ENCODE data around the gene TH.

TH gene

DNA sequence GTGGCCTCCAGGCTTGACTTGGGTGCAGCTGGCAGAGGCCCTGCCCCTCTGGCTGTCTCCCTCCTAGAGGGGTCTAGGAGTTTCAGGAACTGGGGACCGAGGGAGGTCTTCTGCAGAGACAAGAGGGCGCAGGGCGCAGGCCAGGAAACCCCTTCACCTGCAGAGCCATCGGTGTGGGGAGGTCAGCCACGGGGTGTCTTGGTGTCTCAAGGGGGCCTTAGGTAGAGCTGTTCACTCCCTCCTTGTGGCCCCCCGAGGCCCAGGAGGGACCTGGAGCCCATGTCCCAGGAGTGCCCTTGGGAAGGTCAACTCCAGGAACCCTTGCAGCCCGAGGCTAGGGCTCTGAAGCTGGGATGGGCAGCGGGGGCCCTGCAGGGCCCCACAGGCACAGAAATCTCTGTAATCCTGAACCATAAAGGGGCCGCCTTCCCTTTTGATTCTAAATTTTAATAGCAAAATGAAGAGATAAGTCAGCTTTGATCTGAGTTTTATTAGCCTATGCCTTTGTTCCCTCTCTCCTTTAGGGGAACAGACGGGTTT lies 31.4 kb upstream of the TH start:
- H3K4me3 ChIP-seq (ENCODE audit: low read depth, low read length): no peak overlapping the region
- no peak for TF ChIP-seq CTCF (IDR thresholded peaks at IDR 0.05; ENCODE audit: low read depth, low read length)

- TF ChIP-seq CTCF (IDR thresholded peaks at IDR 0.05; ENCODE audit: low read depth, low read length): no peak
- no peak overlapping the region for H3K4me3 ChIP-seq (ENCODE audit: low read depth, low read length)
Measured at GRCh38 chr11:2202071-2202899, 30.7 kb upstream of the TH start.

DNA sequence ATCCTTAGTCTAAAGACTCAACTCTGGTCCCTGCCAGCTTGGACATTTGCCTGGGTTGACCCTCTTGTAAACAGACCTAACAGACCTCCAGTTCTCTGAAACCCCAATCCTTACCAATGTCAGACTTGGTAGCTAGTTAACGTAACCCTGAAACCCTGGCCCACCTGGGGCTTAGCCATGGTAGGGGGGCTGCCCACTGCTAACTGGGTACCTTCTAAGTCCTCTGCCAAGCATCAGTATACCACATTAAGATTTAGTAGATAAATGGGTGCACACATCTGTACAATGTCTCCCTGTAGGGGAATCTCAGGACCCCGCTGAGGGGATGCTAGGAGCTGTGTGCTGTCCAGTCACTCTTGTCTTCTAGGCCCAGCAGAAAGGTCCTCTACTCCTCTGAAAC lies 29.9 kb upstream of the TH start:
- no peak overlapping the region for H3K4me3 ChIP-seq (ENCODE audit: low read depth, low read length)
- TF ChIP-seq CTCF (IDR thresholded peaks at IDR 0.05; ENCODE audit: low read depth, low read length): no peak

DNA sequence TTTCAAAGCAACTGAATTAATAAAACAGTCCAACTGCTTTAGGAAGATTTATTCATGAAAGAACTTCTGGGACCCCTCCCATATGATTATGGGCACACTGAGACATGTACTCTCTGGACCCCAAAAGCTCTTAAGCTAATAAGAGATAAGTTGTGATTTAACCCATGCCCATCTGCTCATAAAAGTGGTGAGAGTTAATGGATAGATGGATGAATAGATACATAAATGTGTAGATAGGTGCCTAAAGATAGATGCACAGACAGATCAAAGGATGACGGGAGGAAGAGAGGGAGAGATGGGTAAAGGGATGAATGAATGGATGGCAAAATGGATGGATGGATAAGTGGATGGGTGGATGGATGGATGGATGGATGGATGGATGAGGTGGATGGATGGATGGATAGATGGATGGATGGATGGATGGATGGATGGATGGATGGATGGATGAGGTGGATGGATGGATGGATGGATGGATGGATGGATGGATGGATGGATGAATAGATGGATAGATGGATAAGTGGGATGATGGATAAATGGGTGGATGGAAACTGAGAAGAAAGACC lies 29.4 kb upstream of the TH start:
- no peak overlapping the region for H3K4me3 ChIP-seq (ENCODE audit: low read depth, low read length)
- no peak for TF ChIP-seq CTCF (IDR thresholded peaks at IDR 0.05; ENCODE audit: low read depth, low read length)

DNA sequence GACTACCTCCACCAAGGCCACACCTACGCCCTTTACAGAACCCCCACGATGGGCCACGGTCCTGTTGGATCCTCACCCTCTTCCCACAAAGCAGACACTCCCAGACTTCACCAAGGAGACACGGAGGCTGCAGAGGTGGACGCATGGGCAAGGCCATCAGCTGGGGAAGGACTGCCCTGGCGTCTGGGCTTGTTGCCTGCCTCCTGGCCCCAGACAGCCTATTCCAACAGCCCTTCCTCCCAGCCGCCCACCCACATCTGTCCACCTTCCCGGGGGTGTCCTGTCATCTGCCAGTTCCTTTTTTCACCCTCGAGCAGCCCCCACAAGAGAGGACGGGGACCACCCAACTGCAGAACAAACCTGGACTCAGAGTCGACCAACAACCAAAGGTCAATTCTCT lies 28.9 kb upstream of the TH start:
- TF ChIP-seq CTCF (IDR thresholded peaks at IDR 0.05; ENCODE audit: low read depth, low read length): no peak

GRCh38 chr11:2199466-2200341 lies 28.1 kb upstream of the TH start:
- no peak overlapping the region for H3K4me3 ChIP-seq (ENCODE audit: low read depth, low read length)
- TF ChIP-seq CTCF (IDR thresholded peaks at IDR 0.05; ENCODE audit: low read depth, low read length): no peak

More for the DNA sequence above, 28.9 kb upstream of the TH start:
- no peak overlapping the region for H3K4me3 ChIP-seq (ENCODE audit: low read depth, low read length)
